PC-9 (cell line): ENCODE data around the gene DGKD. TPM values are rescaled to one million over a fixed set of nuclear protein-coding genes. Genes with fewer than 3 reads are reported as not detected.

Source experiments
- BruUV-seq: library from RNA; stranded (reverse); fragments of 400-500 nt; replicated peaks from 2 replicates; lab custom pipeline; 2021; lab: Mats Ljungman, UMichigan
- CTCF ChIA-PET: fragments of 300-600 bp; sonication (Branson Sonifier 250); formaldehyde crosslinking; loops from one replicate; lab custom pipeline; 2022; ENCODE audit warnings: antibody characterized with exemption; lab: Charles Lee
- POLR2A ChIA-PET: fragments of 300-600 bp; sonication (Branson Sonifier 250); formaldehyde crosslinking; loops from one replicate; lab custom pipeline; 2022; ENCODE audit warnings: antibody characterized with exemption; ENCODE audit not compliant: unreplicated experiment; lab: Charles Lee
- DNase-seq, 2 experiments: peaks; one replicate each; pipeline versions ENCODE4 v3.0.0 to v3.0.0-alpha.2; 2015 to 2022; ENCODE audit warnings: mixed read lengths in 1 of 2
- H2AFZ ChIP-seq: fragments of 200-600 bp; sonication (generic); 2 replicates; pipeline ENCODE4 v1.8.1; 2017; ENCODE audit warnings: antibody characterized with exemption
- H3F3A ChIP-seq: fragments of 200-600 bp; sonication (generic); 2 replicates; pipeline ENCODE4 v1.8.1; 2017; ENCODE audit warnings: antibody characterized with exemption, mild to moderate bottlenecking, low read depth; ENCODE audit not compliant: insufficient read depth
- H3K27ac ChIP-seq: fragments of 200-600 bp; sonication (generic); 2 replicates; pipeline ENCODE4 v1.6.1; 2016; ENCODE audit warnings: mixed run types
- H3K27me3 ChIP-seq: fragments of 200-600 bp; sonication (generic); 2 replicates; pipeline ENCODE4 v1.6.1; 2016; ENCODE audit warnings: low read depth, mixed run types; ENCODE audit not compliant: insufficient read depth
- H3K36me3 ChIP-seq: fragments of 200-600 bp; sonication (generic); 2 replicates; pipeline ENCODE4 v1.6.1; 2016; ENCODE audit warnings: low read depth, mixed run types
- H3K4me1 ChIP-seq: fragments of 200-600 bp; sonication (generic); replicated peaks from 2 replicates; pipeline ENCODE4 v1.6.1; 2016; ENCODE audit warnings: mixed run types; ENCODE audit not compliant: insufficient read depth
- H3K4me2 ChIP-seq: fragments of 200-600 bp; sonication (generic); 2 replicates; pipeline ENCODE4 v1.6.1; 2017; ENCODE audit warnings: mixed run types
- H3K4me3 ChIP-seq: fragments of 200-600 bp; sonication (generic); 2 replicates; pipeline ENCODE4 v1.6.1; 2016; ENCODE audit warnings: mixed run types
- H3K79me2 ChIP-seq: fragments of 200-600 bp; sonication (generic); 2 replicates; pipeline ENCODE4 v1.6.1; 2017; ENCODE audit warnings: low read depth, mixed run types
- H3K9me2 ChIP-seq: fragments of 200-600 bp; sonication (generic); 2 replicates; pipeline ENCODE4 v1.8.1; 2017; ENCODE audit warnings: mild to moderate bottlenecking; ENCODE audit not compliant: insufficient read depth
- H3K9me3 ChIP-seq: fragments of 200-600 bp; sonication (generic); 2 replicates; pipeline ENCODE4 v1.8.1; 2016; ENCODE audit warnings: low read depth; ENCODE audit not compliant: insufficient read depth
- H4K20me1 ChIP-seq: fragments of 200-600 bp; sonication (generic); 2 replicates; pipeline ENCODE4 v1.8.1; 2017; ENCODE audit not compliant: insufficient read depth
- EZH2 ChIP-seq: fragments of 200-600 bp; sonication (generic); IDR thresholded peaks from 2 replicates; pipeline ENCODE4 v1.8.0; 2017; ENCODE audit warnings: antibody characterized with exemption, low read depth
- intact Hi-C: fragments of 100-400 bp; cut with micrococcal nuclease; formaldehyde crosslinking; loops from one replicate; pipeline ENCODE4 v1.10.0; 2022; ENCODE audit not compliant: unreplicated experiment
- total RNA-seq: library from RNA; stranded (reverse); gene quantifications from 2 replicates; pipeline ENCODE4 v1.2.3, GENCODE V29; 2021
- TF ChIP-seq, protein P1 (sequence below): fragments of 200-600 bp; sonication (generic); conservative IDR thresholded peaks from 2 replicates; pipeline ENCODE4 v1.6.1; 2017; ENCODE audit warnings: mixed run types, antibody characterized with exemption, mild to moderate bottlenecking, moderate library complexity

The DGKD gene
- total RNA-seq, 1 experiment from 2014 or later = 59.5 TPM

DNA sequence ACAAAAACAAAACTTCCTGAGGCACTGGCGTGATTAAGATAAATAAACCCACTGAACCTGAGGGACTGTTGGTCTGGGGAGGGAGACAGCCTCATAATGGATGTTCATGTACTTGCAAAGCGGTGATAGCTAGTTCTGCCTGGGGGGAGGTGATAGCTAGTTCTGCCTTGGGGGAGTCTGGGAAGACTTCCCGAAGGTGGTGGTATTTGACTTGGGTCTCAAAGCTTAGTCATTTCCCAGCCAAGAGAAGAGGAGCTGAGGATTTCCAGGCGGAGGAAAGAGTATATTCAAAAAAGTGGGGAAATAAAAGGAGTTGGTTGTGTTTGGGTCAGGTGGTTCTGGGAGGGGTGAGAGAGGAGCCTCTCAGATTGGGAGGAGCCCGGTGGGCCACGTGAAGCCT lies 24.7 kb downstream of the DGKD start:
- peaks cover 63% of the 10 kb centered on the region for H3K79me2 ChIP-seq
- TF ChIP-seq, protein P1, sequence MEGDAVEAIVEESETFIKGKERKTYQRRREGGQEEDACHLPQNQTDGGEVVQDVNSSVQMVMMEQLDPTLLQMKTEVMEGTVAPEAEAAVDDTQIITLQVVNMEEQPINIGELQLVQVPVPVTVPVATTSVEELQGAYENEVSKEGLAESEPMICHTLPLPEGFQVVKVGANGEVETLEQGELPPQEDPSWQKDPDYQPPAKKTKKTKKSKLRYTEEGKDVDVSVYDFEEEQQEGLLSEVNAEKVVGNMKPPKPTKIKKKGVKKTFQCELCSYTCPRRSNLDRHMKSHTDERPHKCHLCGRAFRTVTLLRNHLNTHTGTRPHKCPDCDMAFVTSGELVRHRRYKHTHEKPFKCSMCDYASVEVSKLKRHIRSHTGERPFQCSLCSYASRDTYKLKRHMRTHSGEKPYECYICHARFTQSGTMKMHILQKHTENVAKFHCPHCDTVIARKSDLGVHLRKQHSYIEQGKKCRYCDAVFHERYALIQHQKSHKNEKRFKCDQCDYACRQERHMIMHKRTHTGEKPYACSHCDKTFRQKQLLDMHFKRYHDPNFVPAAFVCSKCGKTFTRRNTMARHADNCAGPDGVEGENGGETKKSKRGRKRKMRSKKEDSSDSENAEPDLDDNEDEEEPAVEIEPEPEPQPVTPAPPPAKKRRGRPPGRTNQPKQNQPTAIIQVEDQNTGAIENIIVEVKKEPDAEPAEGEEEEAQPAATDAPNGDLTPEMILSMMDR = no peak
- TF ChIP-seq EZH2 = no peak
- H3K27ac ChIP-seq = no peak overlapping the region
- H2AFZ ChIP-seq = no peak overlapping the region
- H3K4me3 ChIP-seq = no peak overlapping the region
- DNase-seq = no peak
- ChIA-PET CTCF (interaction anchor here (0.7 kb wide), 1 partner anchor 633 kb away, joined by 6 read pairs; no protein-coding TSS in a partner anchor), POLR2A (no interaction called here)
- BruUV-seq = no TSS peak
- H3K27me3 ChIP-seq = no peaks in the 10 kb centered on the region
- H3F3A ChIP-seq = peaks cover 23% of the 10 kb centered on the region
- H4K20me1 ChIP-seq = peaks cover 16% of the 10 kb centered on the region
- H3K9me3 ChIP-seq = no peaks in the 10 kb centered on the region
- 0 out of 2 replicates have a peak, but pooled peaks cover 5% of the 10 kb centered on the region for H3K36me3 ChIP-seq
- intact Hi-C loops = no loop called here
- no peaks in the 10 kb centered on the region for H3K9me2 ChIP-seq
- H3K4me2 ChIP-seq = no peak overlapping the region
- H3K4me1 ChIP-seq = peaks cover 37% of the 10 kb centered on the region

DNA sequence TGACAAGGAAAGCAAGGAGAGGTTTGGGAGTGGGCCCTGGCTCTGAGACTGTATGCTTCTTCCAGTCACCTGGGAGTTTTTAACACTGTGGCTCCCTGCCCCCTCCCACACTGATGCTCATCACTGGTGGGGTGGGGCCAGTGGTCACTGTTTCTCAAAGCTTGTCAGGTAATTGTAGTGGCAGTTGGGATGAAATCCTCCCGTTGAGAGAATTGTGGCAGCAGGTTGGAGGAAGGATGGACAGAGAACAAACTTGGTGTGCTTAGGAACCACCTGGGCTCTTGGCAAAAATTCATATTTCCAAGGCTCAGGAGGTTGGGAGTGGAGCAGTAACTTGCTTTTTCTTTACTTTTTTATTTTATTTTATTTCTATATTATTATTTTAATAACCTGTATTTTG lies 25.1 kb downstream of the DGKD start:
- H3K79me2 ChIP-seq = peaks cover 67% of the 10 kb centered on the region
- intact Hi-C loops = no loop called here
- no peak overlapping the region for H2AFZ ChIP-seq
- no peaks in the 10 kb centered on the region for H3K9me2 ChIP-seq
- H4K20me1 ChIP-seq = peaks cover 18% of the 10 kb centered on the region
- H3K27me3 ChIP-seq = no peaks in the 10 kb centered on the region
- H3K4me3 ChIP-seq = no peak overlapping the region
- H3K9me3 ChIP-seq = no peaks in the 10 kb centered on the region
- peaks cover 23% of the 10 kb centered on the region for H3F3A ChIP-seq
- POLR2A ChIA-PET = no interaction called here
- H3K4me2 ChIP-seq = no peak overlapping the region
- 0 out of 2 replicates have a peak, but pooled peaks cover 5% of the 10 kb centered on the region for H3K36me3 ChIP-seq
- no peak for DNase-seq
- peaks cover 41% of the 10 kb centered on the region for H3K4me1 ChIP-seq
- no TSS peak for BruUV-seq
- no peak for TF ChIP-seq EZH2
- TF ChIP-seq, protein P1 = no peak
- CTCF ChIA-PET = interaction anchor here (0.7 kb wide), 1 partner anchor 633 kb away, joined by 6 read pairs; no protein-coding TSS in a partner anchor
- no peak overlapping the region for H3K27ac ChIP-seq

DNA sequence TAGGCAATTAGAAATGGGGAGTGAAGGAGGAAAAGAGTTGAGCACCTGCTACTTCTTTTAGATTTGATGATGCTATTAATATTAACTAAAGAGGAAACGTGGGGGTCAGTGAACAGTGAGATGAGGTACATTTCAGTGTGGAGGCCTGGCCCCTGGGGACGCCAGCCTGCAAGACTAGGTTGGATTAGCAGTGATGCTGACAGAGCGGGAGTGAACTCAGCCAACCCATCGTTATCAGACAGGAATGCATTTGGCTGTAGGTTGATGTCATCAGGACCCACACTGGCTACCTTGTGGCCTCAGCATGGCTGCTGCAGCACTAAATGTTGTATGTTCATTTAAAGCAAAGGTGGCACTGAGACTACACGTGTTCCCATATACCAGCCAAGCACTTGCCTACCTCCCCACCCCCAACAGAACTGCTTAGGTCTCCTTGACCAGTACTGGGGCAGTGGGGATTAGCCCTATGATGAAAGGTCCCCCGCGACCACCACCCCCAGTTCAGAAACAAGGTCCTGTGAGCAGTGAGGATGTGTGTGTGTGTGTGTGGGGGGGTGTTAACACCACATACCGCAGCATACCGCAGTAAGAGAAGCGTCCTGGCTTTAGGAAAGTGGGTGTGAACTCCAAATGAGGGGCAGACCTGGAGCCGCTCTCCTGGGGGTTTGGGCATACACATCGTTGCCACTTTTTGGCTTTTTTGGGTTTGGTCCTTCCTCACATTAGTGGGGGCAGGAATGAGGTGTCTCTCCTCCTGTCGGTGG lies 26.0 kb downstream of the DGKD start:
- Histone ChIP-seq H3F3A (peaks cover 23% of the 10 kb centered on the region), H2AFZ (no peak overlapping the region), H3K27me3 (no peaks in the 10 kb centered on the region), H3K9me2 (no peaks in the 10 kb centered on the region), H3K4me2 (peak overlapping the region; percentile 16; the same call in 1 of the 2 replicates), H3K4me1 (peaks cover 49% of the 10 kb centered on the region), H3K9me3 (no peaks in the 10 kb centered on the region), H3K79me2 (peaks cover 75% of the 10 kb centered on the region), H3K36me3 (0 out of 2 replicates have a peak, but pooled peaks cover 5% of the 10 kb centered on the region), H3K27ac (peak overlapping the region; percentile 74; the same call in 1 of the 2 replicates), H4K20me1 (peaks cover 25% of the 10 kb centered on the region), H3K4me3 (no peak overlapping the region)
- intact Hi-C loops = no loop called here
- TF ChIP-seq EZH2 = no peak
- TF ChIP-seq, protein P1 = no peak
- ChIA-PET POLR2A (no interaction called here), CTCF (no interaction called here)
- no TSS peak for BruUV-seq
- DNase-seq = no peak
